Inflammatory macrophage treated with lipopolysaccharide for 4 hours (primary cell): ENCODE results near the gene HNF1B.
"Not testable (repeated sequence)": the region's sequence is repeated elsewhere in the genome, so short reads cannot be mapped to it uniquely, and the experiment has no call there.

ENCODE experiments used
- DNase-seq: peaks from one replicate; pipeline ENCODE4 v3.0.0-alpha.2; 2020

HNF1B gene

DNA sequence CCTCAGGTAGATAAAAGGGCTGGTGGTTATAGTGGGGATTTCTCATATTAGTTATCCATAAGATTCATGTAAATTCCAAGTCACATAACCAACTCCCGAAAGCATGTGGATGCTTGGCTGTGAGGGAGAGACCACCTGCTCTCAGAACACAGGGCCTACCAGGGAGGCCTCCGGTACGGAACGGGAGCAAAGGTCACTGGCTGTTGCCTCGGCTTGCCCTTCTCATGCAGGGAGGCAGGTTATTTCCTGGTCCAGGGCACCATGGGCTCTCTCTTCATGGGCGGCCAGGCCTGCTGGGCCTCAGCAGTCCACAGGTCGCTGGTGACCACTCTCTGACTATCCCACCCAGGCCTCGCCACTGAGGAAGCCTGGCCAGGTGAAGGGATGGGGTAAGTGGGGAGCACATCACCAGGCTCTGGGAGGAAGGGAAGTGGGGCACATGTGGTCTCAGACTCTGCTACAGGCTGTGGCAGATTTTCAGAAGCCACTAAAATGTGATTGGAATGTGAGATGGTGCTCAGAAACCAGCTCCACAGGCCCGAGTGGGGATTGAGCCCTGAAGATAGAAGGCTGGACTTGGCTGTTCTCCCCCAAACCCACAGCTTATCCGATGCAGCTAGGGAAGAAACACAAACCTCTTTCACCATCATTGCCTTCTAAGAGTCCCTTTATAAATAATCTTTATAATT, 45.4 kb downstream of the HNF1B start:
- no peak for DNase-seq

DNA sequence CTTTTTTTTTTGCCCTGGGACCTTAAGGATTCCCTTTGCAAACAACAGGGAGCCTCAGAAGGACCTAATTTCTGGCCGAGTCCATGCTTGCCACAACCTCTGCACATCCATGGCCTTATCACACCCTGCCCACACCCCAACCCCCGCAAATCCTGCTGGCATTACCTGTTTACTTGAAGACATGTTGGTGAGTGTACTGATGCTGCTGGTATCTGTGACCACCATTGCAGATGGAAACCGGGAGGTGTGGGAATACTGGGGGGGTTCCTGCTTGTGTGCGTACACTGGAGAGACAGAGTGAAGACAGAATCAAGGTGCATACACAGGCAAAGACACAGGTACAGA, 46.0 kb downstream of the HNF1B start:
- DNase-seq: no peak

DNA sequence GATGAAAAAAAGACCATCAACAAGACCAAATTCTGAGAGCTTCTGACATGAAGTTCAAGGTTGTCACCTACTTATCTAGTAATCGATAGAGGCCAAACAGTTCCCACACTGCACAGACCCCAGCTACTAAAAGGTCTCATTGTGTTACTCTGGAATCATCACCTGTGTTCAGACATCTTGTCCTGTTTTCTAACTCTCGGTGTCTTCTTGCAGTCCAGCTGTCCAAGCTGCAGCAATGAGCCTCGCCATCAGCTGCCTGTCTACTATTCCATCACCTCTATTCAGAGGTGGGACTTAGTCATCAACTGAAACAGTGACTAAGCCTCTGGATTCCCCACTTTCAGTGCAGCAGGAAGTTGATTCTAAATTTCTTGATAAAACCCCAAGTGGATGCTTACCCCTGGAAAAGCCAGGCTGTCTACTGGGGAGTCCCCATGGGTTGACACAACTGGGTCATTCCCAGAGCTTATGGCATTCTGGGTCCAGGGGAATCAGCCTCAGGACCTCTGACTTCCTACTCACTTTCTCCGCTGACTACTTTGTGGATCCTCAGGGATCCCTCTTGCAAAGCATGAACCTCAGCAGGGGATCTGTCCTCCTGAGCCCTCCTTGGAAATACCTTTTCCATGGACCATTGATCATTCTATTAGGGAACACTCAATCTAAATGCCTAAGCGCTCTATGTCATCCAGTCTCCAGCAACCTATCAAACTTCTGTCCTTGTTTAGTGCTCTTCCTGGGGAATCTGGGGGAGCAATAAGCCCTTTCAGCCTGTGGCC, 46.5 kb downstream of the HNF1B start:
- DNase-seq: peak; percentile 55

DNA sequence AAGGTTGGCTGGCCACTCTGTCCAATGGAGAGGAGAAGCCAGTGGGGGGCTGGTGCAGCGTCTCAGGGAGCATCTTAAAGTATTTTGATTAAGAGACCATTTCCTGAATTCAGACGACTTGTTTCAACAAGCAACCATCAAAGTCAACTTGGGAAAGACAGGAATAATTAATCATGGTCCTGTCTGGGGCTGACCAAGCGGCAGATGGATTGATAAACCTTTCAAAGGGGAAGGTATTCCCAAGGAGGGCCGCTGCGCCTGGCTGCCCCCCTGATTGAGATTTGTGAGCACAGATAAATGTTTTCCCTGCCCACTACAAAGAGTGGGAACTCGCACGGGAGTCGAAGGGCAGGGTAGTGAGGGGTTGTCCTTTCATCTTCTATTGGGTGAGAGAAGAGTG, 47.5 kb downstream of the HNF1B start:
- DNase-seq: no peak

DNA sequence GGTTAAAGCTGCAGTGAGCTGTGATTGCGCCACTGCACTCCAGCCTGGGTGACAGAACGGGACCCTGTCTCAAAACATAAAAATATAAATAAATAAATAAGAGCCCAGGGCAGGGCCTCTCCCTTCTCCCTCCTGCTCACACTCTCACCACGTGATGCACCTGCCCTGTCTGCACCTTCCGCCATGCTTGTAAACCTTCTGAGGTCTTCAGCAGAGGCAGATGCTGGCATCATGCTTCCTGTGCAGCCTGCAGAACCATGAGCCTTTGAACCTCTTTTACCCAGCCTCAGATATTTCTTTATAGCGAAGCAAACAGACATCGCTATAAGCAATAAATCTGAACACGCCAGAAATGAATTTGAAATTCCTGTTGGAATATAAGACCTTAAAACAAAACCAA, 48.5 kb downstream of the HNF1B start:
- DNase-seq: no peak

DNA sequence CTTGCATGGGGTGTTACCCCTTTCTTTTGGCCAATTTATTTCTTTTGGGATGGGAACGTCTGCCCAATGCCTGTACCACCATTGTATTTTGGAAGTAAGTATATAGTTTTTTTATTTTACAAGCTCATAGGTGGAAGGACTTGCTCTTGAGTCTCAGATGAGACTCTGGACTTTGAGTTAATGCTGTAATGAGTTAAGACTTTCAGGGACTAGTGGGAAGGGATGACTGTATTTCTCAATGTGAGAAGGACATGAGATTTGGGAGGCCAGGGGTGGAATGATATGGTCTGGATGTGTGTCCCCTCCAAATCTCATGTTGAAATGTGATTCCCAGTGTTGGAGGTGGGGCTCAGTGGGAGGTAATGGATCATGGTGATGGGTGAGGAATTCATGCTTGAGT, 49.1 kb downstream of the HNF1B start:
- no peak for DNase-seq

DNA sequence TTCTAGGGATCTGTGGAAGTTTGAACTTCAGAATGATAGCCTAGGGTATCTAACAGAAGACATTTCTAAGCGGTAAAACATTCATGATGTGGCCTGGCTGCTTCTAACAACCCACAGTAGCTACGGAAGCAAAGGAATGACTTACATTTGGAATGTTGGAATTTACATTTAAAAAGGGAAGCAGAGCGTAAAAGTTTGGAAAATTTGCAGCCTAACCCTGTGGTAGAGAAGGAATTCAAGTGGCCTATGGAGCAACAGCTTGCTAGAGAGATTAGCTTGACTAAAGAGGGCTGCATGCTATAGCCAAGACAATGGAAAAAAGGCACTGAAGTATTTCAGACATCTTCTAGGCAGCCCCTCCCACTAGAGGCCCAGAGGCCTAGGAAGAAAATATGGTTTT, 50.1 kb downstream of the HNF1B start:
- no peak for DNase-seq

DNA sequence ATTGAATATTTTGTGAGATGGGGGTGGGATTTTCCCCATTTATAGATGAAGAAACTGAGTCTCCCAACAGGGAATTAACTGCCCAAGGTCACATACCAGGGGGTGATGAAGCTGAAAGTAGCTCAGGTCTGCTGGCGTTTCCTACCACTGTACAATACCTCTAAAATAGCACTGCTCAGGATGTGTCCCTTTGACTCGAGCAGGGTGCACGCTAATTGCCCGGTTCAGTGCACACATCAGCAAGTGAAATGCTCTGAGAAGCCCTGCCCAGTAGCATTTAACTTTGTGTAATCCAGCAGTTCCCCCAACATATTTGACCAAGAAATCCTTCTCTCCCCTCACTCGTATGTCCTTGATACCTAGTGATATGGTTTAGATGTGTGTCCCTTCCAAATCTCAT, 51.5 kb downstream of the HNF1B start:
- no peak for DNase-seq

DNA sequence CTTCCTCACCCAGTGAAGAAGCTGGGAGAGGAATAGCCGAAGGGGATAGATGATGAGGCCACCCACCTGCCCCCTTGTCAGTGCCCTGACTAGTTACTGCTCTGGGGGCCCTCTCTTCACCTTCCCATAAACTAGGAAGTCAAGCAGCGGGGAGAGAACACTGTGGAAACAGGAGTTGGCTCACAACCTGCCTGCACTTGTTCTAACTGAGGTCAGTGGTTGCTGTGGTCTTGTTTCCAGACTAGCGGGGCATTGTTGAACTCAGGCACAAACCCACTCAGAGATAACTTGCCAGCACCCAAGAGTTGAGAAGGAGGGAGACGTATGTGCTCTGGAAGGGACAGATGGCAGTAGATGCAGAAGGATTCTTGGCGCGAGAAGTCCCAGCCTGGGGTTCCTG, 53.1 kb downstream of the HNF1B start:
- no peak for DNase-seq

DNA sequence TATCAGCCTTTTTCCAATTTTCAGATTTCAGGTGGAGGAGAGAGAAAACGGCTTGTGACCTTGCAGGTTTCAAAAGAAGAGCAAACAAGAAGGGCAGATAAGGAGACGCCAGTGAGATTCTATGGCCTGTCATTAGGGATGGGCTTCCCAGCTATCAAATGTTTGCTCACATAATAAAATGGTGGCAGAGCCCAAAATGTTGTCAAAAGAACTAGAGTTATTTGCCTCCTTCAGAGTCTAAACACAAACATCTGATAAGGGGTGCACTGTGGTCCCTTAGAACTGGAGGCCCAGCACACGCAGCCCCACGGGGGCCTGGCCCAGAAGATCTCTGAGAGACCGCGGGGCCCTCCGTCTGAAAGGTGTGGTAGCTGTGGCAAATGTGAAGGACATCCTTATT, 55.5 kb downstream of the HNF1B start:
- no peak for DNase-seq

DNA sequence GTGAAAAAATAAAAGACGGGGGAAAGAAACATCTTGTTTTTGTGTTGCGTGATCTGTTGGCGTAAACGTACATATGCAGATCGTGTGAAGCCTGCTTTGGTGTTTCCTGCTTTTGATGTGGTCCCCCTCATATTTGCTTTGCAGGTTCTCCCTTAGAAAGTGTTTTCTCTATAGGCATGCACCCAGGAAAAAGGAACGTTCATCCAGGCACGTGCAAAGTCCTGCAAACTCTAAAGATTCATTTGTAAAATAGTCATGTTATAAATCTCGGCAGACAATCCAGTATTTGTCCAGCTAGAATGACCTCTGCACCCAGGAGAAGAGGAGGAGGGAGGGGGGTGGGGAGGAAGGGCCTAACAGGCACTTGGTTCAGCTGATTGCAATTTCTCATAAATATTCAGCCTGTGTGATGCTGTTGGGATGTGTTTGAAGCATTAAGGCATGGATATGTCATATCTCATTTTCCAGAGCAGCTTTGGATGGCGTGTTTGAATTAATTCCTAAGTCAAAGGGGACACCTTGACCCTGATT, 61.3 kb downstream of the HNF1B start:
- no peak for DNase-seq

DNA sequence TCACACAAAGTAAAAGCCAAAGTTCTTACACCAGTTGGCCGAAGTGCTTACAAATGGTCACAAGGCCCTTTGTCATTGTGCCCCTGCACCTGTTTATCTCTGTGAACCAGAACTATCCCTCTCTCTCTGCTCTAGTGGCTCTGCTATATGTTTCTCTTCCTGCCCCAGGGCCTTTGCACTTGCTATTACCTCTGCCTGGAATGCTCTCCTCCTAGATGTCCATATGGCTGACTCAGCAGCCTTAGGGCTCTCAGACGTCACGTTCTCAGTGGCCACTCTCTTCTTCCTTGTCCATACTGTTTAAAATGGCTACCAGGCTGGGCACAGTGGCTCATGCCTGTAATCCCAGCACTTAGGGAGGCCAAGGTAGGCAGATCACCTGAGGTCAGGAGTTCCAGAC, 62.9 kb downstream of the HNF1B start:
- DNase-seq: no peak

DNA sequence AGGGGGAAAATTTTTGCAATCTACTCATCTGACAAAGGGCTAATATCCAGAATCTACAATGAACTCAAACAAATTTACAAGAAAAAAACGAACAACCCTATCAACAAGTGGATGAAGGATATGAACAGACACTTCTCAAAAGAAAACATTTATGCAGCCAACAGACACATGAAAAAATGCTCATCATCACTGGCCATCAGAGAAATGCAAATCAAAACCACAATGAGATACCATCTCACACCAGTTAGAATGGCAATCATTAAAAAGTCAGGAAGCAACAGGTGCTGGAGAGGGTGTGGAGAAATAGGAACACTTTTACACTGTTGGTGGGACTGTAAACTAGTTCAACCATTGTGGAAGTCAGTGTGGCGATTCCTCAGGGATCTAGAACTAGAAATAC, 64.9 kb downstream of the HNF1B start:
- not testable (repeated sequence) for DNase-seq

DNA sequence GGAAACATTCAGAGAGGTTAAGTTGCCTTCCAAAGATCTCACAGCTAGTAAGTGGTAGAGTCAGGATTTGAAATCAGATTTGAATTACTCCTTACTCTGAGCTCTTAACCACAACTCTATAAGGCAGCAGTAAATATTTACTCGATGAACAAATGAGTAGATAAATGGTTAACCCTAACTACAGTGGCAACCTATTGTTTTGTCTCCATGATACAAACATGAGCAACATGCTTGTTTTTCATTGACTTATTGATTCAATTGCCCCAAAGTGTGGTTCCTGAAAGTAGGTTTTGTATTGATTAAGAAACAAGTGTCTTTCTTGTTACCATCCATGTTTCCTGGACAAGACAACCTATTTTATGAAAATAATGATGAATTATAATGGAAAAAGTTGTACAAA, 66.8 kb downstream of the HNF1B start:
- DNase-seq: no peak

DNA sequence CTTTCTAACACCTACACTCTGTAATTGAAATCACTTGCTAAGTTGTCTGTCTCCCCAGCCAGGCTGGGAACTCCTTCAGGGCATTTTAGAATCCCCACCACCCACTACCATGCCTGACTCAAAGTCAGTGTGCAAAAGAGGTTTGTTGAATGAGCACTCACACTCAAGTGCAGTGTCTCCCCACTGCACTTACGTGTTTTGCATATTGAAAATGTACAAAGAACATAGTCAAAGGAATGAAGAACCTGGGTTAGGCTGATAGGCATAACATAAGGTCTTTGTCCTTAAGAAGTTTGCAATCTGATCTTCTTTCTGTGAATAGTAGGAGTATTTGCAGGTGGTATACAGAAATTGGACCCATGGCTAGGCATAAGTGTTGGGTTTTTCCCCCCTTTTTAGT, 67.8 kb downstream of the HNF1B start:
- no peak for DNase-seq

DNA sequence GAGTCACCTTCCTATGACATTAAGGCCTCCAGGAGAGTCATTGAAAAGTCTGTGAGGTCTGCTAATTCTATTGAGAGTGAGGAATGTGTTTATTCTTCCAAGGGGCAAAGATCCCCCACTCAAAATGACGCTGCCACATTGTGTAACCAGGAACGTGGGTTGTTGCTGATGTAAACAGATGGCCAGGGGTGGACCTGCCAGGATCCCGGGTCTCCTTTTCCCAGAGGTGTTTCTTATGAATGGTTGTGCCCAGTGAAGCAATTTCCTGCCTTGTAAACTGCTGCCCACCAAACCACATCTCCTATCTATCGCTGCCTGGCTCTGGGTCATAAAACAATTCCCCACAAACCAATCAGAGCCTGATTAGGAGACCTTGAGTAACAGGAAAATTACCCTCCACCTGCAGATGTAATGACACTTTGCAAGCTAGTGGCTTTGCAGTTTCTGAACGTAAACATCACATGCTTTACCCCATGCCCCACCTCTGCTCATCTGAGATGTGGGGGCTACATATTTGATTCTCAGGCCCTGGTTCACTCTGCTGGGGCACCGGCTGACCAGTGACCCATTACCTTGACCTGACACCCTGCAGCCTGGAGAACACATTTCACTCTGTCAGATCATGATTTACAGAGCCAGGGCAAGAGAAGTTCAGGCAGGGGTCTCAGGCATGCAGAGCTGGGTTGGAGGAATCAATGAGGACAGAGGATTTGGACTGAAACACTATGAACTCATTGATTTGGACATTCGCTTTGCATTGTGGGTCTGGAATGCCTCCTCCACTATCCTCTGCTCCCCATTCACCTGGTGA, 68.5 kb downstream of the HNF1B start:
- no peak for DNase-seq

DNA sequence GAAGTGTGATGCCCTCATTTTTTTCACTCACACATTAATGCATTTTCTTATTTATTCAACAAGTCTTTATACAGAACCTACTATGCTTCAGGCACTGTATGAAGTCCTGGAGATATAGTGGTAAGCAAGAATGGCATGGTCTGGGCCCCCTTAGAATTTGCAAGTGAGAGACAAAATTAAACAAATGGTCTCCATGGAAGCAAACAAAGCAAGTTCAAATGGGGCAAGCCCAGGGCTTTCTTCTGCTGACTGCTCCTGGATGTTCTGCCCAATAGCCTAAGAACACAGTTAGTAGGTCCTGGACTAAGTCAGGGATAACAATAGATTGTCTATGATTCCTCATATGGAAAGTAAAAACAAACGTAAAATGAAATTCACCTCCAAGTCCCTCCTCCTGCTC, 70.3 kb downstream of the HNF1B start:
- DNase-seq: no peak

DNA sequence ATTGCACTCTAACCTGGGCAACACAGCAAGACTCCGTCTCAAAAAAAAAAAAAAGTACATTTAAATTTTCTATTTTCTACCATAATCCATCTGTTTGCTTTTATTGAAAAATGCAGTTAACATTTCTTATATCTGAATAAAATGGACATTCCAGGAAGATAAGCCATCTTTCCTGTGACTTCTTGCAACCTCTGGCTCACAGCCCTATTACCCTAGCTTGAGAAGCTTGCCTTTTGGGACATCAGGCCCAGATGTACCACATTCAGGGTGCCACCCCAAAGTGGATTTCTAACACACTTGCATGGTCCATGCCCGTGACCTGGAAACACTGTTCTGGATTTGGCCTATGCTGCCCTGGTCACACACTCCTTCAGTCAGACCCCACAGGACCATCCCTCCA, 71.5 kb downstream of the HNF1B start:
- DNase-seq: no peak

DNA sequence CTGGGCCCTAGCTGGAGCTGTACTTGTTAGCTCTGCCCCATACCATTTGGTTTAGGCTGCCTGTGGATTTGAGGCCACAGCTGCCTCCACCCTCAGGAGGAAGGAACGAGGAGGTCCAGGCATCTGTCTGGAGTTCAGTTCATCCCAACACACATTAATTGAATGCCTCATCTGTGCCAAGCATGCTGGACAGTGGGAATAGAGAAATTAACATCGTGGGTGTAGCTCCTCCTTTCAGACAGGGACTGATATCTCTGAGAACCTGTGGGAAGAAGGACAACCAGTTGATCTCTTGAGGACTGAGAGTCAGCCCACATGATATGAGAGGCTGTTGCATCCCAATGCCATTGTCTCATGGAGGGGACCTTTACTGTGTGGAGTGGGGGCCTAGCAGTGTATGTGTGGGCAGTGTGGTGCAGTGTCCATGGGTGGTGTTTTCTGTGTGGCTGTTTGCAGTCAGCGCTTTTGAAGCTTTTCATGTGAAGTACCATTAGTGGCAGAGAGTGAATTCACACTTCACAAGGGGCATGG, 72.2 kb downstream of the HNF1B start:
- no peak for DNase-seq

DNA sequence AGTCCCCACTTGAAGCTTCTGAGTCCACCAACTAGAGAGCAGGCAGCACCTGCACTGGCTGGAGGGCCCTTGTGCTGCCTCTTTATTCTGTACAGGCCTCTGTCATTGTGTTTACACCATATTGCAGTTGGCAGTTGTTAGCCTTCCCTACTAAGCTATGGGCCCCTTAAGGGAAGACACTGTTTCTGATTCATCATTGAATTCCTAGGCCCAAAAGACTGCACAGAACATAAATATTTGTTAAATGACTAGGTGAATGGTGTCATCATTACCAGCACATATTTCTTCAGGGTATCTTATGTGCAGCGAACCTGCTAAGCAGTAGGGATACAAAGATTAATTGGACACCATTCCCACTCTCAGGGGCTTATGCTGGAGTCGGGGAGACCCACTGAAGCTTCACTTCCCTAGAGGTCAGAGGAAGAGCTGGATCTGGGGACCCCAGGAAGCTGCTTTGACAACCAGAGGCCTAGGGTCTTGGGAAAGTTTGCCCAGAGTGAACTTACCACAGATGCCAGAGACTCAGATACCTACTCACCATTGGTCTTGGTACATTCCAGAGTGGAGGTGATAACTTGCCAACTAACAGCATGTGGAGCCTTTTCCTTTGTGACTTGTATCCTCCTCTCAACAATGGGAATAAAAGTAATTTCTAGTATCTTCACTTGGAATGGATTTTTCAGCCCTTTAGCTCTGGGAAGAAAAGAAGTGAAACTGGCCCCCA, 72.9 kb downstream of the HNF1B start:
- DNase-seq: no peak

DNA sequence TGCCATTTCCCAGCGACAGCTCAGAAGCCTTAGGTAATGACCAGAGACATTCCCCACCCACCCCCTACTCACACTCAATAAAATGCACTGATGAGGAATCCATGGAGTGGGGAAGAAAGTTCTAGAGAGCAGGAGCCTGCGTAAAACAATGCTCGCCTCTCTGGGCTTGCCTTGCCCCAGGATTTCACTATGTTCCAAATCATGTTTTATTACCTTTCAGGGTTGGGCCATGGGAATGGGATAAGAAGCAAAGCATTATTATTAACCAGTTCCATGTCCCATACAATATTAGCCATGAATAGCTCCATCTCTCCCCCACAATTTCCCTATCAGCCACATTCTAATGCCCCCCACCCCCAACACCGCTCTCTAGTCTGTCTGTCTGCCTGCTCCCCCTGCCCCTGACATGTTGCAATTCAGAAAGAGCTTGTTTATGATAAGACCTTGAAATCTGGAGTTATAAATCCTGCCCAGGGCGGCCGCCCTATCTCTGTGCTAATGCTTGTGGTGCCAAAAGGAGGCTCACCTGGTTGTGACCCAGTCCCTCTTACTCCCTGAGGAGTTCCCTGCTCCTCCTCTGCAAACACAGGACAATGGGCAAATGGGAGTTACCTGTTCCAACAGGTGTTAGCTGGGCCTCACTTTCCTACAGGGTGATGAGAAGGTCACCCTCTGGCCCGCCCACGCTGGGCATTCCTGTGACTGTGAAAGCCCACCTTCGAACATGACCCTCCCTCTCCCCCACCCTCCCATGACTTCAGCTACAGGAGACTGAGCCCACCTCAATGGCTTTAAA, 73.6 kb downstream of the HNF1B start:
- no peak for DNase-seq

DNA sequence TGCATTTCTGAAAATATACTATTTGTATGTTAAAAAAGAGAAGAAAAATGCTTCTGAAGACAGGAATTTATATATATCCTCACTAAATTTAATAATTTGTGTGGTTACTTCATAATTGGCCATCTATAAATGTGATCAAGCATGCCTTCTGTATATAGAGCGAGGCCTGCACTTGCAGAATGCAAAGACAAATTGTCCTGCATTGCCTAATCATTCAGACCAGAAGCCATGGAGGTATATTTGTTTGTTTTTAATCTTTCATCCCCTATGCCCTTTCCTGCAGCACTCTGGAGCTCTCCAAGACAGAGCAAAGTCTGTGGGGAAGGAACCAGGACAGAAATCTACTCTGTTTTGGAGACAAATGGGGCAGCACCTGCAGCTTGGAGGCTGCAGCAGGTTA, 77.8 kb downstream of the HNF1B start:
- no peak for DNase-seq
